GM19035 (cell line): ENCODE data around the gene CDH26.

Experiments used
- ATAC-seq: cut with Tn5 transposase; IDR thresholded peaks from one replicate; pipeline ENCODE4 v1.9.1; 2021; ENCODE audit not compliant: unreplicated experiment

The CDH26 gene

GRCh38 chr20:60057866-60058807 lies 99.9 kb downstream of the CDH26 start:
- no peak for ATAC-seq

GRCh38 chr20:60058879-60059278 lies 100.7 kb downstream of the CDH26 start:
- ATAC-seq: no peak

GRCh38 chr20:60060006-60060557 lies 101.9 kb downstream of the CDH26 start:
- ATAC-seq: no peak

- ATAC-seq: no peak
Observed at GRCh38 chr20:60060593-60060992, 102.4 kb downstream of the CDH26 start.

GRCh38 chr20:60062431-60063047 lies 104.3 kb downstream of the CDH26 start:
- ATAC-seq: no peak

- no peak for ATAC-seq
Observed at GRCh38 chr20:60063048-60063451, 104.8 kb downstream of the CDH26 start.

GRCh38 chr20:60063739-60064380 lies 105.6 kb downstream of the CDH26 start:
- ATAC-seq: no peak
